ENCODE results near the gene AGMAT. TPM values are rescaled to one million over a fixed set of nuclear protein-coding genes. Genes with fewer than 3 reads are reported as not detected.

Gene AGMAT
- total RNA-seq, 2 experiments from 2014 or later: 3.8 to 4.6 TPM

GRCh38 chr1:15620155-15620545, 35.3 kb upstream of the AGMAT start:
- Mint-ChIP-seq H3K4me3 (peak overlapping the region; percentile 66), H3K9me3 (no peaks in the 10 kb centered on the region), H3K27me3 (no peaks in the 10 kb centered on the region), H3K36me3 (ENCODE audit: low read depth) (peaks cover 7% of the 10 kb centered on the region), H3K27ac (peak overlapping the region; percentile 89), H3K4me1 (ENCODE audit: low read depth) (peaks cover 70% of the 10 kb centered on the region)
- TF ChIP-seq, protein P1, sequence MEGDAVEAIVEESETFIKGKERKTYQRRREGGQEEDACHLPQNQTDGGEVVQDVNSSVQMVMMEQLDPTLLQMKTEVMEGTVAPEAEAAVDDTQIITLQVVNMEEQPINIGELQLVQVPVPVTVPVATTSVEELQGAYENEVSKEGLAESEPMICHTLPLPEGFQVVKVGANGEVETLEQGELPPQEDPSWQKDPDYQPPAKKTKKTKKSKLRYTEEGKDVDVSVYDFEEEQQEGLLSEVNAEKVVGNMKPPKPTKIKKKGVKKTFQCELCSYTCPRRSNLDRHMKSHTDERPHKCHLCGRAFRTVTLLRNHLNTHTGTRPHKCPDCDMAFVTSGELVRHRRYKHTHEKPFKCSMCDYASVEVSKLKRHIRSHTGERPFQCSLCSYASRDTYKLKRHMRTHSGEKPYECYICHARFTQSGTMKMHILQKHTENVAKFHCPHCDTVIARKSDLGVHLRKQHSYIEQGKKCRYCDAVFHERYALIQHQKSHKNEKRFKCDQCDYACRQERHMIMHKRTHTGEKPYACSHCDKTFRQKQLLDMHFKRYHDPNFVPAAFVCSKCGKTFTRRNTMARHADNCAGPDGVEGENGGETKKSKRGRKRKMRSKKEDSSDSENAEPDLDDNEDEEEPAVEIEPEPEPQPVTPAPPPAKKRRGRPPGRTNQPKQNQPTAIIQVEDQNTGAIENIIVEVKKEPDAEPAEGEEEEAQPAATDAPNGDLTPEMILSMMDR (IDR thresholded peaks at IDR 0.05): no peak
- H3K36me3 ChIP-seq (ENCODE audit: insufficient read depth, low read length): peaks cover 6% of the 10 kb centered on the region
- ATAC-seq (ENCODE audit: poor library complexity) (no peak), DNase-seq (peak in 5 of 14 experiments; percentile 9 to 55 (median 27))
- intact Hi-C loops (cut with DNase I, micrococcal nuclease): no loop called here
- H3K4me1 ChIP-seq (ENCODE audit: insufficient read depth, low read length): peaks cover 56% of the 10 kb centered on the region
- CTCF ChIA-PET: no interaction called here
- POLR2A ChIA-PET: interaction anchor here (0.8 kb wide), 2 partner anchors 16 to 41 kb away, joined by 3 read pairs; no protein-coding TSS in a partner anchor
- no peaks in the 10 kb centered on the region for H3K9me3 ChIP-seq (ENCODE audit: control insufficient read depth in 1 of 2, insufficient read depth in 1 of 2, low read length in 2 of 2)
- H3K27ac ChIP-seq (ENCODE audit: low read depth in 1 of 2, low read length in 2 of 2): peak overlapping the region in 1 of 2 donors; percentile 32
- H3K4me3 ChIP-seq (ENCODE audit: low read length): no peak overlapping the region
- no peaks in the 10 kb centered on the region for H3K27me3 ChIP-seq (ENCODE audit: control insufficient read depth in 1 of 2, insufficient read depth in 2 of 2, low read length in 2 of 2)

DNA sequence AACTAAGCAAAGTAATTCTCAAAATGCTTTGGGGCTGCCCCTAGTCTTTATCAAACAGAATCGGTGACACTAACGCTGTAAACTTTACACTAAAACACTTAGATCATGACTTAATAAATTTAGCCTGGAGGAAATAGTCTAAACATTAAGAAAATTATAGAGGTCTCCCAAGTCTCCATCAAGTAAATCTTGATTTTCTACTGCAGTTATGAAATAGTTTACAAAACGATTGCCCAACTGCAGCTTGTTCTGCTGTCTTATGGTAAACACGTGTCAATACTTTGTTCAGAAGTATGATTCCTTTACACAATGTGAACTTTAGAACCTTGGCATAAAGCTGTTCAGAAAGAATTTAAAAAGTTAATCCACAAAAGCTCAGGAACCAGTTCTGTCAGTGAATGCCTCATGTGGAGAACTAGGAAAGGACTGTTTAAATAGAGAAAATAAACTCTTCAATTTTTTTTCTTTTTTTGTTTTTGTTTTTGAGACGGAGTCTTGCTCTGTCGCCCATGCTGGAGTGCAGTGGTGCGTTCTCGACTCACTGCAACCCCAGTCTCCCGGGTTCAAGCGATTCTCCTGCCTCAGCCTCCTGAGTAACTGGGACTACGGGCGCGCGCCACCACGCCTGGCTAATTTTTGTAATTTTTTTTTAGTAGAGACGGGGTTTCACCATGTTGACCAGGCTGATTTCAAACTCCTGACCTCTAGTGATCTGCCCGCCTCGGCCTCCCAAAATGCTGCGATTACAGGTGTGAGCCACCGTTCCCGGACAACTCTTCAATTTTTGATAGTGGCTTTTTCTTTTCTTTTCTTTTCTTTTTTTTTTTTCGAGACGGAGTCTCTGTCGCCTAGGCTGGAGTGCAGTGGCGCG, 34.0 kb upstream of the AGMAT start:
- Histone ChIP-seq H3K36me3 (ENCODE audit: insufficient read depth, low read length) (peaks cover 6% of the 10 kb centered on the region), H3K27me3 (ENCODE audit: control insufficient read depth in 1 of 2, insufficient read depth in 2 of 2, low read length in 2 of 2) (no peaks in the 10 kb centered on the region), H3K9me3 (ENCODE audit: control insufficient read depth in 1 of 2, insufficient read depth in 1 of 2, low read length in 2 of 2) (no peaks in the 10 kb centered on the region), H3K4me3 (ENCODE audit: low read length) (peak overlapping the region; percentile 91), H3K27ac (ENCODE audit: low read depth in 1 of 2, low read length in 2 of 2) (peak overlapping the region; percentile 77 to 91), H3K4me1 (ENCODE audit: insufficient read depth, low read length) (peaks cover 52% of the 10 kb centered on the region)
- Mint-ChIP-seq H3K27me3 (no peaks in the 10 kb centered on the region), H3K4me1 (ENCODE audit: low read depth) (peaks cover 59% of the 10 kb centered on the region), H3K9me3 (no peaks in the 10 kb centered on the region), H3K4me3 (peak overlapping the region; percentile 97), H3K27ac (peak overlapping the region; percentile 89), H3K36me3 (ENCODE audit: low read depth) (peaks cover 7% of the 10 kb centered on the region)
- DNase-seq (peak in 1 of 14 experiments; percentile 17), ATAC-seq (ENCODE audit: poor library complexity) (no peak)
- TF ChIP-seq, protein P1 (IDR thresholded peaks at IDR 0.05): no peak
- ChIA-PET POLR2A (interaction anchor here (0.7 to 3.3 kb wide), 3 partner anchors 13 to 40 kb away, joined by 3 to 33 read pairs (median 5); no protein-coding TSS in a partner anchor), CTCF (interaction anchor here (0.5 to 1.4 kb wide), 3 partner anchors 14 to 35 kb away, joined by 3 to 5 read pairs (median 3); no protein-coding TSS in a partner anchor)
- intact Hi-C loops (cut with DNase I, micrococcal nuclease): loop anchor here (5.0 to 10.0 kb wide), 4 partner anchors 63 to 596 kb away; partner anchors contain the start of genes ARHGEF19 (in 1 of the 2), DNAJC16 (in 1 of the 2), PLEKHM2 (in 1 of the 2) and ZBTB17 (in 1 of the 2)

DNA sequence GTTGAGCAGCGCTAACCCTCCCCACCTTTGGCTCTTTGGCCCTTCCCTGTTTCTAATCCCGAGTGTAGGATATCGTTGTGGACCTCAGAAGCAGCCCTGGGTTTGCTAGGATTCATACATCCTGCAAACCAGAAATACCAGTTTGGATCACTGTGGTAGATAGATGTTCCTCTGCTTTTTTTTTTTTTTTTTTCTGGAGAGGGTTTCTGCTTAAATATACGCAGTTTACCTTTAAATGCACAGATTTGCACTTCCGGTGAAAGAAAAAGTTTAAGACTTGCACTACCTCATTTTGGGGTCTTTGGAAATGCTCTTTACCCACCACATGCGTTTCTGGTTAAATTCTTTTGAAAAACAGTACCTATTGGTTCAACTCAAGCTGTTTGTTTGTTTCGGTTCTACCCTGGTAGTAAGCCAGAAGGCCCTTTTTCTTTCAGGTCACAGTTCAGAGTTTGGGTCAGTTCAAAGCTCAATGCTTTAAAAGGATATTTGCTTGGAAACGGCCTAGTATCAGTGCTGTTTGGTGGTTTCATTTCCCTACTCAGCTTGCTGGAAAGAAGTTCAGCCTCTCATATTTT, 33.3 kb upstream of the AGMAT start:
- POLR2A ChIA-PET: interaction anchor here (0.7 to 3.3 kb wide), 6 partner anchors 14 to 91 kb away, joined by 3 to 33 read pairs (median 4); no protein-coding TSS in a partner anchor
- intact Hi-C loops (cut with DNase I, micrococcal nuclease): loop anchor here (5.0 to 10.0 kb wide), 4 partner anchors 64 to 597 kb away; partner anchors contain the start of genes ARHGEF19 (in 1 of the 2), DNAJC16 (in 1 of the 2), PLEKHM2 (in 1 of the 2) and ZBTB17 (in 1 of the 2)
- Mint-ChIP-seq H3K9me3 (no peaks in the 10 kb centered on the region), H3K27ac (peak overlapping the region; percentile 89), H3K36me3 (ENCODE audit: low read depth) (peaks cover 7% of the 10 kb centered on the region), H3K27me3 (no peaks in the 10 kb centered on the region), H3K4me1 (ENCODE audit: low read depth) (peaks cover 59% of the 10 kb centered on the region), H3K4me3 (peak overlapping the region; percentile 97)
- Histone ChIP-seq H3K4me1 (ENCODE audit: insufficient read depth, low read length) (peaks cover 52% of the 10 kb centered on the region), H3K27ac (ENCODE audit: low read depth in 1 of 2, low read length in 2 of 2) (peak overlapping the region; percentile 77 to 91), H3K4me3 (ENCODE audit: low read length) (peak overlapping the region; percentile 91), H3K9me3 (ENCODE audit: control insufficient read depth in 1 of 2, insufficient read depth in 1 of 2, low read length in 2 of 2) (no peaks in the 10 kb centered on the region), H3K36me3 (ENCODE audit: insufficient read depth, low read length) (peaks cover 6% of the 10 kb centered on the region), H3K27me3 (ENCODE audit: control insufficient read depth in 1 of 2, insufficient read depth in 2 of 2, low read length in 2 of 2) (no peaks in the 10 kb centered on the region)
- CTCF ChIA-PET: interaction anchor here (0.5 to 1.4 kb wide), 3 partner anchors 15 to 34 kb away, joined by 3 to 5 read pairs (median 3); no protein-coding TSS in a partner anchor
- TF ChIP-seq, protein P1 (IDR thresholded peaks at IDR 0.05): no peak
- DNase-seq (peak in 3 of 14 experiments; percentile 23 to 37 (median 25)), ATAC-seq (ENCODE audit: poor library complexity) (no peak)
